Measurements from ENCODE around the gene MED29. TPM values are rescaled to one million over a fixed set of nuclear protein-coding genes. Genes with fewer than 3 reads are reported as not detected.

MED29 gene
- total RNA-seq, 1 donor = 19.9 TPM

DNA sequence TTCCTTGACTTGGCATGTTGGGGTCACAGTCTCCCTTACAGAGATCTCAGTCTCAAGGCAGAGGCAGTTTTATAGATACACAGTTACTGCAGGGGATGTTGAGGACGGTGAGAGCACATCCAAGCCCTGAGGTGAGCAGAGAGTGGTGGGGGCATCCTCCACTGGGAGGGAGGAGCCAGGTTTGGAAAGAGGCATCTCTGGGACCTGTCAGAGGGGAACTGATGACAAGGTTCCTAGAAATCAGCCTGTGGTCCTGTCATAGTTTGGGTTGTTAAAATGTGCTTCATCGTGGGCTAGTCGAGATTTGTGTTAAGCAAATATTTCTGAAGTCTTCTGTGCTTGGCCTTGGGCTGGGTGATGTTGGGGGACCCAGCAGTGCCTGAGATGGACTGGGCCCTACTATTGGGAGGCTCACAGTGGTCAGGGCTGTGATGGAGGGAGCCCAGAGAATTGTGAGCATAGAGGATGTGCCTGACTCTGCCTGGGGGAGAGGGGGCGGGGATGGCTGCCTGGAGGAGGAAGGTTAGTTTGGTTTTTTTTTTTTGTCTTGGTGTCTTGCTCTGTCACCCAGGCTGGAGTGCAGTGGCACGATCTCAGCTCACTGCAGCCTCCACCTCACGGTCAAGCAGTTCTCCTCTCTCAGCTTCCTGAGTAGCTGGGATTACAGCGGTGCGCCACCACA lies 58.1 kb downstream of the MED29 start:
- Histone ChIP-seq H4K20me1 (ENCODE audit: insufficient read depth, low read length) (peaks cover 63% of the 10 kb centered on the region), H3K27ac (ENCODE audit: low read depth, low read length) (no peak overlapping the region), H3K36me3 (ENCODE audit: insufficient read depth, low read length) (peaks cover 29% of the 10 kb centered on the region), H3K79me2 (ENCODE audit: insufficient read depth, low read length) (peaks cover 97% of the 10 kb centered on the region), H3K4me2 (ENCODE audit: insufficient read depth, low read length) (no peak overlapping the region), H3K4me1 (ENCODE audit: insufficient read depth, low read length) (peaks cover 24% of the 10 kb centered on the region), H3K27me3 (ENCODE audit: insufficient read depth, low read length) (no peaks in the 10 kb centered on the region), H2AFZ (ENCODE audit: low read length) (no peak overlapping the region), H3K9me3 (ENCODE audit: low read depth, low read length) (no peaks in the 10 kb centered on the region), H3K4me3 (ENCODE audit: insufficient read depth, low read length) (no peak overlapping the region)
- peak; percentile 37 for DNase-seq (ENCODE audit: insufficient read length, low spot score, missing footprints)
- TF ChIP-seq CTCF (IDR thresholded peaks at IDR 0.05; ENCODE audit: extremely low read depth, low read depth, low read length) = no peak

Small RNAs within 50 kb of the gene (small RNA-seq; reads per million reads assigned to genes)
- 0.45 reads per million for gene AC011445.2
- gene MIR4530 = not detected
- not detected for gene RN7SL566P

Other genes with a start within 250 kb of the MED29 start
- gene NCCRP1, start 194.4 kb upstream of the MED29 start, total RNA-seq = not detected in 2 replicates
- gene SYCN, start 187.1 kb upstream of the MED29 start, total RNA-seq = not detected in 2 replicates
- gene IFNL3, start 146.4 kb upstream of the MED29 start, total RNA-seq = not detected in 2 replicates
- not detected in 2 replicates for gene IFNL4, start 142.5 kb upstream of the MED29 start, total RNA-seq
- not detected in 2 replicates for gene IFNL2, start 123.0 kb upstream of the MED29 start, total RNA-seq
- not detected in 2 replicates for gene IFNL1, start 95.0 kb upstream of the MED29 start, total RNA-seq
- under 0.01 and 0.36 TPM in 2 replicates for gene LRFN1, start 70.5 kb upstream of the MED29 start, total RNA-seq
- 0.36 and 2.7 TPM in 2 replicates for gene GMFG, start 55.3 kb upstream of the MED29 start, total RNA-seq
- 85.0 and 85.5 TPM in 2 replicates for gene SAMD4B, start 49.0 kb upstream of the MED29 start, total RNA-seq
- 29.3 and 29.8 TPM in 2 replicates for gene PAF1, start 272 bp upstream of the MED29 start, total RNA-seq
- 6.2 and 6.5 TPM in 2 replicates for gene ZFP36, start 15.5 kb downstream of the MED29 start, total RNA-seq
- gene PLEKHG2, start 21.3 kb downstream of the MED29 start, total RNA-seq = 21.4 and 21.5 TPM in 2 replicates
- 44.9 and 56.0 TPM in 2 replicates for gene RPS16, start 44.6 kb downstream of the MED29 start, total RNA-seq
- gene SUPT5H, start 54.2 kb downstream of the MED29 start, total RNA-seq = 71.9 and 91.2 TPM in 2 replicates
- 29.8 and 36.9 TPM in 2 replicates for gene TIMM50, start 89.5 kb downstream of the MED29 start, total RNA-seq
- under 0.01 TPM in 1 of 2 replicates, not detected in the other for gene DLL3, start 107.6 kb downstream of the MED29 start, total RNA-seq
- gene SELENOV, start 123.8 kb downstream of the MED29 start, total RNA-seq = not detected in 2 replicates
- gene EID2B, start 141.5 kb downstream of the MED29 start, total RNA-seq = 4.7 and 5.1 TPM in 2 replicates
- gene EID2, start 148.8 kb downstream of the MED29 start, total RNA-seq = 8.3 TPM in 2 replicates
- not detected in 2 replicates for gene LGALS13, start 211.1 kb downstream of the MED29 start, total RNA-seq

Measured in osteoblast (primary cell).